Activated CD4-positive, alpha-beta memory T cell treated with anti-CD3 and anti-CD28 coated beads, Interleukin-2, amount 10 ng/mL, durations not matched to agents 7 days and 5 days (primary cell): ENCODE results near the gene PLA2G4E. TPM values are rescaled to one million over a fixed set of nuclear protein-coding genes. Genes with fewer than 3 reads are reported as not detected.

ENCODE experiments used
- CTCF ChIA-PET: fragments of 350-600 bp; sonication (Branson Sonifier 250); formaldehyde crosslinking; loops from one replicate; lab custom pipeline; 2021; ENCODE audit warnings: antibody characterized with exemption, inconsistent platforms; lab: Charles Lee
- POLR2A ChIA-PET: fragments of 350-600 bp; sonication (Branson Sonifier 250); formaldehyde crosslinking; loops from one replicate; lab custom pipeline; 2021; ENCODE audit warnings: antibody characterized with exemption; lab: Charles Lee
- DNase-seq: peaks from one replicate; pipeline ENCODE4 v3.0.0-alpha.2; 2020
- H3K27ac Mint-ChIP-seq: one replicate; pipeline ENCODE4 v1.8.0; 2021; ENCODE audit warnings: mild to moderate bottlenecking, mixed read lengths
- H3K27me3 Mint-ChIP-seq: one replicate; pipeline ENCODE4 v1.8.0; 2021; ENCODE audit warnings: mixed read lengths
- H3K36me3 Mint-ChIP-seq: one replicate; pipeline ENCODE4 v1.8.0; 2021; ENCODE audit warnings: low read depth, mixed read lengths
- H3K4me1 Mint-ChIP-seq: one replicate; pipeline ENCODE4 v1.8.0; 2021; ENCODE audit warnings: mixed read lengths
- H3K4me3 Mint-ChIP-seq: one replicate; pipeline ENCODE4 v1.8.0; 2021; ENCODE audit warnings: mild to moderate bottlenecking, mixed read lengths
- H3K9me3 Mint-ChIP-seq: one replicate; pipeline ENCODE4 v1.8.0; 2021; ENCODE audit warnings: mixed read lengths
- total RNA-seq, 2 experiments: library from RNA; stranded (reverse); gene quantifications; one replicate each; pipeline ENCODE4 v1.2.3, GENCODE V29; 2021

The PLA2G4E gene
- total RNA-seq, 2 experiments from 2014 or later, result not detected

DNA sequence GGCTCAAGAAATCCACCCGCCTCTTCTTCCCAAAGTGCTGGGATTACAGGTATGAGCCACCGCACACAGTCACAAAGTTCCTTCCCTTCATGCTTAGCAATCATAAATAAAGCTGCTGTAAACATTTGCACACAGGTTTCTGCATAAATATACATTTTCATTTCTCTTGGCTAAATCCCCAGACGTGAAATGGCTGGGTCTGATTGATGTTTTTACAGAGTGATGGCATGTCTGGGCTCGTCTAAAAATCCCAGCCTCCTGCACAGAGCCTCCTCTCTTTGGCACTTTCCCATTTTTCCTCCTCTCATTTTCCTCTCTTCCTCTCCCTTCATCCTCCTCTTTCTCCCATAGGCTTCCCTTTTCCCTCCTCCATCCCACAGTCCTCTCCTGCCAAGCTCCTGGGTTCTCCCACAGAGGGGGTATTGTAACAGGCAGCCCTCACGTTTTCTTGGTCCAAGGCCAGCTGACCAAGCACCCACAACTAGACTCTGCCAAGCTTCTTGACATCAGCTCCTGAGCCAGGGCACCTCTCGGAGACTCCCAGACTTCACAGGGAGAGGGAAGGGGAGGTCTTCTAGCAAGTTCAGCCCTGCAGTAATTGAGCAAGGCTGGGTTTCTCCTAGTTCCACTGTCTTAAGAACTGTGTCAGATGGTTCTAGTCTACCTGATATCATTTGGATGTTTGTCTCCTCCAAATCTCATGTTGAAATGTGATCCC is 10.5 kb upstream of the PLA2G4E start:
- peaks cover 4% of the 10 kb centered on the region for H3K9me3 Mint-ChIP-seq
- peaks cover 12% of the 10 kb centered on the region for H3K4me1 Mint-ChIP-seq
- H3K27me3 Mint-ChIP-seq, result peaks cover 20% of the 10 kb centered on the region
- ChIA-PET CTCF (no interaction called here), POLR2A (no interaction called here)
- H3K36me3 Mint-ChIP-seq, result peaks cover 4% of the 10 kb centered on the region
- no peak overlapping the region for H3K4me3 Mint-ChIP-seq
- DNase-seq, result no peak
- no peak overlapping the region for H3K27ac Mint-ChIP-seq

- Mint-ChIP-seq H3K4me3 (no peak overlapping the region), H3K9me3 (peaks cover 3% of the 10 kb centered on the region), H3K4me1 (no peaks in the 10 kb centered on the region), H3K36me3 (peaks cover 4% of the 10 kb centered on the region), H3K27me3 (peaks cover 24% of the 10 kb centered on the region), H3K27ac (no peak overlapping the region)
- CTCF ChIA-PET, result no interaction called here
- DNase-seq, result no peak
- POLR2A ChIA-PET, result no interaction called here
These were observed 6.7 kb upstream of the PLA2G4E start for GRCh38 chr15:42027521-42027920.

DNA sequence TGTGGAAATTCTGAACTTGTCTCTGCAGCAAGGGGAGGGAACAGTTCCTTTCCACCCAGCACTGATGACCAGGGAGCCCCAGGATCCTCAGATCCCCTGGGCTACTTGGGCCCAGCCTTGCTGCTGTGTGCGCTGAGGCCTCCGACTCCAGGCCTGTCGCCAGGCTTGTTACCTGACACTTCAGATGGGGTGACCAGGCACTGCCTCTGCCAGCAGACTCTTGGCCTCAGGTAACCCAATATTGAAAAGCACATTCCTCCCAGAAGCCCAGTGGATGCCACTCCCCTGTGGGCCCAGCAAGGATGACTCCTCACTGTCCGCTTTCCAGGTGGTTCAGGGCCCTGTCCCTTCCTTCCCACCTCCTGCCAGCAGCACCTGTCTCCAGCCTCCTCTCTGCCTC is 3.5 kb upstream of the PLA2G4E start:
- CTCF ChIA-PET, result no interaction called here
- POLR2A ChIA-PET, result no interaction called here
- no peak overlapping the region for H3K4me3 Mint-ChIP-seq
- no peaks in the 10 kb centered on the region for H3K36me3 Mint-ChIP-seq
- H3K9me3 Mint-ChIP-seq, result no peaks in the 10 kb centered on the region
- H3K27me3 Mint-ChIP-seq, result peaks cover 17% of the 10 kb centered on the region
- DNase-seq, result no peak
- H3K27ac Mint-ChIP-seq, result no peak overlapping the region
- H3K4me1 Mint-ChIP-seq, result no peaks in the 10 kb centered on the region

DNA sequence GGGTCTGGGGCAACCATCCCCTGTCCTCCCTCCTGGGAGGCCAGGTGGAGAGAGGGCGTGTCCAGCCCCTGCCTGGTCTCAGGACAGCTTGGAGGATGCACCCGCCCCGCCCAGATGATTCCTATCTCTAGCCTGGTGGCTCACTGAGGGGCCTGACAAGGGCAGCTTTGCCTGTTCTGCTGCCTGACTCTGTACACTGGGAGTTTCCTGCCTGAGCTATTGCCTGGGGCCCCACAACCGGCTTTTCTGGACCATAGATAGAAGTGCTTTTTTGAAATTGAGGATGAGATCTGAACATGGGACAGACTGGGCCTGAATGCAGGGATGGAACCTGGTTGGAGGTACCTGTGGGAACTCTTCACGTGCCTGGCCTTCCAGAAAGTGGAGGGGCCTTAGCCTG is 751 bp upstream of the PLA2G4E start:
- Mint-ChIP-seq H3K27ac (no peak overlapping the region), H3K4me1 (no peaks in the 10 kb centered on the region), H3K9me3 (no peaks in the 10 kb centered on the region), H3K36me3 (no peaks in the 10 kb centered on the region), H3K27me3 (peaks cover 11% of the 10 kb centered on the region), H3K4me3 (no peak overlapping the region)
- DNase-seq, result no peak
- POLR2A ChIA-PET, result no interaction called here
- CTCF ChIA-PET, result interaction anchor here (0.9 kb wide), 1 partner anchor 35 kb away, joined by 3 read pairs; no protein-coding TSS in a partner anchor

- no peak overlapping the region for H3K27ac Mint-ChIP-seq
- CTCF ChIA-PET, result no interaction called here
These were observed 2.3 kb downstream of the PLA2G4E start for GRCh38 chr15:42018306-42019224.

DNA sequence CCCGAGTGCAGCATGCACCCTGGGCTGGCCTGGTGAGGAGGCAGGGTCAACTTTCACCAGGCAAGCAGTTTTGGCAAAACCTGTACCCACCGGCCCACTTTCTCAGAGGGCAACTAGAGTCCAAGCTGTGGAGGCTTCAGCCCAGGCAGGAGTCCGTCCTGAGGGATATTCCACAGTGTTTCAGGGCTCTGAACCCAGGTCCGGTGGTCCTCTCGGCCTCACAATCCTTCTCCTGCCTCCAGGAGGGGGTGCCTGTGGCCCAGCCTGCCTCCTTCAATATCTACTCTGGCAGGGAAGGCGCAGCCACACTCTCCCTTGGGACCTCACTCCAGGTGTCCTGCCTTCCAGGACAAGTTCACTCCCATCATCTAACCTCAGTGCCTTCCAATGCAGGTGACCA is 3.9 kb downstream of the PLA2G4E start:
- ChIA-PET POLR2A (no interaction called here), CTCF (no interaction called here)
- Mint-ChIP-seq H3K27ac (no peak overlapping the region), H3K9me3 (no peaks in the 10 kb centered on the region), H3K4me3 (no peak overlapping the region), H3K36me3 (no peaks in the 10 kb centered on the region), H3K27me3 (peaks cover 5% of the 10 kb centered on the region), H3K4me1 (peaks cover 6% of the 10 kb centered on the region)
- DNase-seq, result no peak

More at GRCh38 chr15:42018306-42019224, 2.3 kb downstream of the PLA2G4E start:
- Mint-ChIP-seq H3K4me3 (no peak overlapping the region), H3K4me1 (no peaks in the 10 kb centered on the region), H3K9me3 (no peaks in the 10 kb centered on the region), H3K27me3 (peaks cover 5% of the 10 kb centered on the region), H3K36me3 (no peaks in the 10 kb centered on the region)
- no peak for DNase-seq
- POLR2A ChIA-PET, result no interaction called here

DNA sequence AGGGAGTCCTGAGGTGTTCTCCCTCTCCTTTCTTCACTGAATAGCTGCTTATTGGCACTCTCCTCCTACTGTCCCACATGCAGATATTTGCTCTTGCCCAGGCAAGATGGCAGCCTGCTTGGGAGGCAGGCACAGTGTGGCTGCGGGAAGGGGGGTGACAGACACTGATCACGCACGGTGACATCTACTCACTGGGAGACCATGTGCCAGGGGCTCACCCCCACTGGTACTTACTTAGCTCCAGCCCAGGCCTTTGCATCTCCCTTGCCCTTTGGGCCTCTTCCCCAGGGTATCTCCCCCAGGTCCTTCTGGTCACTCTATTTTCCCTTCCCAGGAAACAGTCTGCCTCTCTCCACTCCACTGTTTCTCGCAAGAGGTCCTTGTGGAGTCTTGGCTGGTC is 6.4 kb downstream of the PLA2G4E start:
- Mint-ChIP-seq H3K4me1 (peaks cover 17% of the 10 kb centered on the region), H3K4me3 (no peak overlapping the region), H3K9me3 (no peaks in the 10 kb centered on the region), H3K36me3 (no peaks in the 10 kb centered on the region), H3K27me3 (peaks cover 5% of the 10 kb centered on the region), H3K27ac (no peak overlapping the region)
- no peak for DNase-seq
- POLR2A ChIA-PET, result no interaction called here
- CTCF ChIA-PET, result no interaction called here

DNA sequence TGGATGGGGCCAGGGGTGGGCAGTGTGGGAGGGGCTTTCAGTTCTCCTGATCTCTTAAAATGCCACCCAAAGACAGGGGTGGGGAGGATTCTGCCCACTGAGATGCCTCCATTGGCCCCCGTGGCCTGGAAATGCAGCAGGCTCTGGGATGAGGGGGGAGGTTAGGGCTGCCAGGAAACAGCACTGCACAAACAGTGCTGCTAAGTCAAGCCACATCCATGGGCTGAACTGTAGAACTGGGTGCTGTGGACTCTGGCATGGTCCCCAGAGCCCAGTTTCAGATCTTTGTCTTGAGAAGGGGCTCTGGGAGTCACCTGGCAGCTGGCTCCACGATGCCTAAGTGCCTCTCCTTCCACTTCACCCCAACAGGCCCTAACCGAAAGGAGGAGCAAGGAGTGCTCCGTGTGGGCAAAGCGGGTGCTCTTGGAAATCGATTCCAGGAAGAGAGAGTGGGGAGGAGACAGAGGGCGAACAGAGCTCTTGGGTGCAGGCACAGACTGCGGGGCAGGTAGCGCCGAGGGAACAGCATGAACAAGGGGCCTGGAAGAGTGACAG is 7.8 kb downstream of the PLA2G4E start:
- ChIA-PET POLR2A (no interaction called here), CTCF (interaction anchor here (1.2 kb wide), 1 partner anchor 23 kb away, joined by 4 read pairs; no protein-coding TSS in a partner anchor)
- H3K4me3 Mint-ChIP-seq, result no peak overlapping the region
- no peaks in the 10 kb centered on the region for H3K36me3 Mint-ChIP-seq
- H3K27ac Mint-ChIP-seq, result no peak overlapping the region
- H3K27me3 Mint-ChIP-seq, result peaks cover 5% of the 10 kb centered on the region
- no peak for DNase-seq
- H3K9me3 Mint-ChIP-seq, result no peaks in the 10 kb centered on the region
- peaks cover 21% of the 10 kb centered on the region for H3K4me1 Mint-ChIP-seq

GRCh38 chr15:42012241-42012640 is 8.6 kb downstream of the PLA2G4E start:
- H3K4me3 Mint-ChIP-seq, result no peak overlapping the region
- no peak overlapping the region for H3K27ac Mint-ChIP-seq
- H3K27me3 Mint-ChIP-seq, result peaks cover 2% of the 10 kb centered on the region
- ChIA-PET POLR2A (no interaction called here), CTCF (interaction anchor here (1.2 kb wide), 1 partner anchor 23 kb away, joined by 4 read pairs; no protein-coding TSS in a partner anchor)
- DNase-seq, result no peak
- H3K36me3 Mint-ChIP-seq, result no peaks in the 10 kb centered on the region
- H3K9me3 Mint-ChIP-seq, result no peaks in the 10 kb centered on the region
- H3K4me1 Mint-ChIP-seq, result peaks cover 21% of the 10 kb centered on the region

GRCh38 chr15:42011074-42011473 is 9.8 kb downstream of the PLA2G4E start:
- no peak overlapping the region for H3K27ac Mint-ChIP-seq
- no peaks in the 10 kb centered on the region for H3K9me3 Mint-ChIP-seq
- no peak for DNase-seq
- POLR2A ChIA-PET, result no interaction called here
- no peaks in the 10 kb centered on the region for H3K27me3 Mint-ChIP-seq
- no peaks in the 10 kb centered on the region for H3K36me3 Mint-ChIP-seq
- CTCF ChIA-PET, result no interaction called here
- H3K4me3 Mint-ChIP-seq, result no peak overlapping the region
- H3K4me1 Mint-ChIP-seq, result peaks cover 21% of the 10 kb centered on the region

DNA sequence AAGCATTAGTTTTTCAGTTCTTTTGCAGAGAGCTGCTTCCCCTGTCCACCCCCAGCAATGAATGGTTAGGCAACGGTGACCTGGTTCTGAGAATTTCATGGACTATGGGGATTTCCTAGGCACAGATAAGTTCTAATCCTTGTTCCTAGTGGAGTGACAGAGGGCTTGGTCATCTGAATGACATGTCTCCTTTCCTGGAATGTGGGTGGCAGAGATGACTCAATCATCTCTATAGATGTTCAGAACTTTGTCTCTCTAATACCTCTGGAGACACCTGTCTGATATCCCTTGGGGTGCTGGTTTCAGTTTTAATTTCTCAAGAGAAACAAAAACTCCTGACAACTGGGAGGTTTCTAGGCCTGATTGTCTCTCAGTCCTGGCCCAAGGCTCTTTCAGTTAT is 10.4 kb downstream of the PLA2G4E start:
- DNase-seq, result no peak
- CTCF ChIA-PET, result no interaction called here
- no peaks in the 10 kb centered on the region for H3K27me3 Mint-ChIP-seq
- H3K36me3 Mint-ChIP-seq, result no peaks in the 10 kb centered on the region
- POLR2A ChIA-PET, result no interaction called here
- peaks cover 21% of the 10 kb centered on the region for H3K4me1 Mint-ChIP-seq
- no peaks in the 10 kb centered on the region for H3K9me3 Mint-ChIP-seq
- H3K27ac Mint-ChIP-seq, result no peak overlapping the region
- H3K4me3 Mint-ChIP-seq, result no peak overlapping the region

DNA sequence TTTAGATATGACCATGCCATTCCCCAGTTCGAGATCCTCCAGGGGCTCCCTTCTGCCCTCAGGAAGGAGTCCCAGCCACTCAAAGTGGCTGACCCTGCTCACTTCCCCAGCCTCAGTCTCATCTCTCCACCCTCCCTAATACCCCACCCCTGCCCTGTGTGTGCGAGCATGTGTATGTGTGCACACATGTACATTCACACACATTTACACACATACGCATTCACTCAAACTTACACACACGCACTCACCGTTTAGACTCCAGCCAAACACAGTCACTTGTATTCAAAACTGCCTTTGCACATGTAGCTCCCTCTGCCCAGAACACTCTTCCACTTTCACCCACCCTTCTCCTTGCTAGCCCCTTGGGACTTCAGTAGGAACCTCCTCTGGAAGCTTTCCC is 11.4 kb downstream of the PLA2G4E start:
- Mint-ChIP-seq H3K9me3 (no peaks in the 10 kb centered on the region), H3K27ac (no peak overlapping the region), H3K4me1 (peaks cover 21% of the 10 kb centered on the region), H3K36me3 (no peaks in the 10 kb centered on the region), H3K4me3 (no peak overlapping the region), H3K27me3 (no peaks in the 10 kb centered on the region)
- no peak for DNase-seq
- CTCF ChIA-PET, result no interaction called here
- POLR2A ChIA-PET, result no interaction called here

- H3K27me3 Mint-ChIP-seq, result no peaks in the 10 kb centered on the region
- no peaks in the 10 kb centered on the region for H3K9me3 Mint-ChIP-seq
- H3K36me3 Mint-ChIP-seq, result no peaks in the 10 kb centered on the region
- no peak overlapping the region for H3K4me3 Mint-ChIP-seq
- H3K27ac Mint-ChIP-seq, result no peak overlapping the region
- no peak for DNase-seq
- H3K4me1 Mint-ChIP-seq, result peaks cover 21% of the 10 kb centered on the region
- POLR2A ChIA-PET, result no interaction called here
- CTCF ChIA-PET, result no interaction called here
These were observed 11.8 kb downstream of the PLA2G4E start for GRCh38 chr15:42009022-42009421.
